Body of pancreas (tissue), 4 donors: ENCODE data around the gene ACVRL1. TPM values are rescaled to one million over a fixed set of nuclear protein-coding genes. Genes with fewer than 3 reads are reported as not detected.

Experiments used
- ATAC-seq: fragments of 150-250 bp; one replicate; pipeline ENCODE4 v1.9.1; 2016
- DNase-seq, 4 donors: peaks; one replicate each; pipeline ENCODE4 v3.0.0-alpha.2; 2019
- H3K27ac ChIP-seq, 4 donors: fragments of 200-600 bp; sonication (generic); 1 replicate in 3 of 4; 2 replicates in 1 of 4; pipeline versions ENCODE4 v1.5.1 to v1.6.1; 2016 to 2019; ENCODE audit warnings: mild to moderate bottlenecking in 1 of 4, mixed read lengths in 1 of 4, moderate library complexity in 1 of 4
- H3K27me3 ChIP-seq, 2 donors: fragments of 200-600 bp; sonication (generic); one replicate each; pipeline ENCODE4 v1.6.0; 2016; ENCODE audit warnings: mild to moderate bottlenecking in 1 of 2
- H3K36me3 ChIP-seq, 2 donors: fragments of 200-600 bp; sonication (generic); replicated peaks in 1 of 2; 2 replicates each; pipeline ENCODE4 v1.5.1; 2016; ENCODE audit warnings: low read depth in 2 of 2; ENCODE audit not compliant: insufficient read depth in 1 of 2
- H3K4me1 ChIP-seq: fragments of 200-600 bp; sonication (generic); one replicate; pipeline ENCODE4 v1.6.0; 2016
- H3K4me3 ChIP-seq, 2 donors: fragments of 200-600 bp; sonication (generic); 1 replicate in 1 of 2; 2 replicates in 1 of 2; pipeline ENCODE4 v1.5.1; 2016 to 2019
- H3K9me3 ChIP-seq, 3 donors: fragments of 200-600 bp; sonication (generic); 1 replicate in 2 of 3; 2 replicates in 1 of 3; pipeline ENCODE4 v1.5.1; 2016
- POLR2A ChIP-seq, 3 donors: fragments of 450-650 bp; IDR thresholded peaks; one replicate each; pipeline ENCODE4 v1.6.1; 2016; ENCODE audit warnings: antibody characterized with exemption in 3 of 3, mild to moderate bottlenecking in 2 of 3
- WGBS, 2 donors: methylation state at CpG; one replicate each; pipeline ENCODE4 v1.1.5; 2017; 5-methylcytosine and 5-hydroxymethylcytosine counted together
- intact Hi-C: fragments of 100-400 bp; cut with DNase I; formaldehyde crosslinking; loops from one replicate; pipeline ENCODE4 v1.15.1; 2023
- total RNA-seq, 2 donors: library from RNA; depleted of rRNA; stranded (reverse); fragments of >200 nt; gene quantifications; one replicate each; pipeline ENCODE4 v1.1.0, GENCODE V29; 2016
- TF ChIP-seq, protein P1 (sequence below), 7 experiments: fragments of 450-650 bp in 4 of 7; fragments of 200-600 bp in 3 of 7; sonication (generic) in 3 of 7; IDR thresholded peaks; one replicate each; pipeline ENCODE4 v1.5.1; 2016 to 2019; ENCODE audit warnings: antibody characterized with exemption in 7 of 7

Gene ACVRL1
- total RNA-seq, 2 donors from 2014 or later = 37.1 to 93.9 TPM

DNA sequence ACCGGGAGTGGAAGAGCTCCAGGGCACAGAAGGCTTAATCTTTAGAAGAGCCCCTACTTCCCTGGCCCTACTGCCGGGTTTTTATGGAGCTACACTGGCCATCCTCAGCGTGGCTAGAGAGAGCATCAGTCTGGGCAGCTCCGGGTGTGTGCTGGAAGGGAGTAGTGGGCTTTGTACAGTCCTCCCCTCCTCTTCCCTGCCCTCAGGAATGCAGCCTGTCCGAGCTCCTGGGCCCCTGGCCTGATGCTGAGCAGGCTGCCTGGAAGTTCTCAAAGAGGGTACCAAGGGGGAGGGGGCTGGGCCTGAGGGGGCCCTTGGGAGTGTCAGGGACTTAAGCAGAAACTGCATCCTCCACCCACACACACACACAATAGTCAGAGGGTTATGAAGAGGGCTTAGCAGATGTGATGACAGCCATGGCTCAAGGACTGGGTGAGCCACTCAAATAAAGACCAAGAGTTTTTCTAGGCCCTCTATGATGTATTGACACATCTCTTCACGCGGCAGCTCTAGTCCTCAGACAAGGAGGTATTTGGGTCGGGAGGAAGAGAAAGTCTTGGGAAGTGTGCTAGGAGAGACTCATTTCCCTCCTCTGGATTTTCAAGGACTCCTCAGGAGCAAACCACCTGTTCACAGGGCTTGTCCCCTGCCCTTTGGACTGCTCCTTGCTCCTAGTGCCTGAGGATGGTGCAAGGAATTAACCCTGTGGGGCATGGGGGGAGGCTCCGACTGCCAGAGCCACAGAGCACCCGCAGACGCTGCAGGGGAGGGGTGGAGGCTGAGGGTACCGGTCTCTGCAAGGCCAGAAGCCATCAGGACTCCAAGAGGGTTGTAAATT lies 42.3 kb upstream of the ACVRL1 start:
- intact Hi-C loops = no loop called here
- H3K27me3 ChIP-seq = peaks cover 0 to 17% of the 10 kb centered on the region in 2 donors
- TF ChIP-seq POLR2A (IDR thresholded peaks at IDR 0.05) = no peak
- TF ChIP-seq, protein P1, sequence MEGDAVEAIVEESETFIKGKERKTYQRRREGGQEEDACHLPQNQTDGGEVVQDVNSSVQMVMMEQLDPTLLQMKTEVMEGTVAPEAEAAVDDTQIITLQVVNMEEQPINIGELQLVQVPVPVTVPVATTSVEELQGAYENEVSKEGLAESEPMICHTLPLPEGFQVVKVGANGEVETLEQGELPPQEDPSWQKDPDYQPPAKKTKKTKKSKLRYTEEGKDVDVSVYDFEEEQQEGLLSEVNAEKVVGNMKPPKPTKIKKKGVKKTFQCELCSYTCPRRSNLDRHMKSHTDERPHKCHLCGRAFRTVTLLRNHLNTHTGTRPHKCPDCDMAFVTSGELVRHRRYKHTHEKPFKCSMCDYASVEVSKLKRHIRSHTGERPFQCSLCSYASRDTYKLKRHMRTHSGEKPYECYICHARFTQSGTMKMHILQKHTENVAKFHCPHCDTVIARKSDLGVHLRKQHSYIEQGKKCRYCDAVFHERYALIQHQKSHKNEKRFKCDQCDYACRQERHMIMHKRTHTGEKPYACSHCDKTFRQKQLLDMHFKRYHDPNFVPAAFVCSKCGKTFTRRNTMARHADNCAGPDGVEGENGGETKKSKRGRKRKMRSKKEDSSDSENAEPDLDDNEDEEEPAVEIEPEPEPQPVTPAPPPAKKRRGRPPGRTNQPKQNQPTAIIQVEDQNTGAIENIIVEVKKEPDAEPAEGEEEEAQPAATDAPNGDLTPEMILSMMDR (IDR thresholded peaks at IDR 0.05) = no peak
- H3K27ac ChIP-seq = no peak overlapping the region
- 74 to 76% methylated on average over 8 to 12 of the region's 12 CpGs for WGBS, 2 donors
- no peak overlapping the region for H3K4me3 ChIP-seq
- H3K4me1 ChIP-seq = peaks cover 20% of the 10 kb centered on the region
- no peaks in the 10 kb centered on the region for H3K9me3 ChIP-seq
- ATAC-seq (no peak), DNase-seq (no peak)
- no peaks in the 10 kb centered on the region for H3K36me3 ChIP-seq

GRCh38 chr12:51865757-51866270 lies 41.5 kb upstream of the ACVRL1 start:
- WGBS, 2 donors = 90% methylated on average over 7 of the region's 7 CpGs; no CpG with 5 or more reads in 1 of the 2 donors
- peaks cover 20% of the 10 kb centered on the region for H3K4me1 ChIP-seq
- no peak for DNase-seq
- H3K9me3 ChIP-seq = no peaks in the 10 kb centered on the region
- intact Hi-C loops = no loop called here
- no peak overlapping the region for H3K27ac ChIP-seq
- no peaks in the 10 kb centered on the region for H3K36me3 ChIP-seq
- ATAC-seq = no peak
- no peak for TF ChIP-seq POLR2A (IDR thresholded peaks at IDR 0.05)
- no peak overlapping the region for H3K4me3 ChIP-seq
- H3K27me3 ChIP-seq = peaks cover 0 to 17% of the 10 kb centered on the region in 2 donors

DNA sequence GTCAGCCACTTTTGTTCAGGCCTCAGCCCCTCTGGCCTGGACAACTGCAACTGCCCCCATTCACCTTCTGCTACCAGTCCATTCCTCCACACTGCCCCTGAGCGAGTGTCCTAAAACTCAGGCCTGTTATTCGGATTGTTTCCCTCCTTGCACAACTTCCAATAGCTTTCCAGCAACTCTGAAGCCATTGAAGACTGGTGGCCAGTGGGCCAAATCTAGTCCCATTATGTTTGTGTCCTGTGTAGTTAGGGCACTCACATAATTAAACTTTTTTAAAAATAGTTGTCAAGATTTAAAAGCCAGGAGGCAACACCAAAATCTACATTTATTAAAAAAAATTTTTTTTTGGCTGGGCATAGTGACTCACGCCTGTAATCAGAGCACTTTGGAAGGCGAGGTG lies 41.0 kb upstream of the ACVRL1 start:
- TF ChIP-seq POLR2A (IDR thresholded peaks at IDR 0.05) = no peak
- TF ChIP-seq, protein P1 (IDR thresholded peaks at IDR 0.05) = no peak
- Histone ChIP-seq H3K27ac (no peak overlapping the region), H3K36me3 (no peaks in the 10 kb centered on the region), H3K4me3 (no peak overlapping the region), H3K9me3 (no peaks in the 10 kb centered on the region), H3K4me1 (peaks cover 20% of the 10 kb centered on the region), H3K27me3 (peaks cover 0 to 17% of the 10 kb centered on the region in 2 donors)
- intact Hi-C loops = no loop called here
- WGBS, 2 donors = 87 to 88% methylated on average over 4 of the region's 4 CpGs
- no peak for DNase-seq
- no peak for ATAC-seq

DNA sequence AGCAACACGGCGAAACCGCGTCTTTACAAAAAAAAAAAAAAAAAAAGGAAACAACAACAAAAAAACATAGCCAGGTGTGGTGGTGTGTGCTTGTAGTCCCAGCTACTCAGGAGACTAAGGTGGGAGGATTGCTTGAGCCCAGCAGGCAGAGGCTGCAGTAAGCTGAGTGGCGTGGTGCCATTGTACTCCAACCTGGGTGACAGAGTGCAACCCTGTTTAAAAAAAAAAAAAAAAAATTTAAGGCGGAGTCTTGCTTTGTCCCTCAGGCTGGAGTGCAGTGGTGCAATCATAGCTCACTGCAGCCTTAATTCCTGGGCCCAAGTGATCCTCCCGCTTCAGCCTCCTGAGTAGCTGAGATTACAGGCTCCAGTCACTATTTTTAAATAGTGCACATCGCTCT lies 40.5 kb upstream of the ACVRL1 start:
- Histone ChIP-seq H3K27me3 (peaks cover 0 to 17% of the 10 kb centered on the region in 2 donors), H3K9me3 (no peaks in the 10 kb centered on the region), H3K27ac (no peak overlapping the region), H3K4me1 (peaks cover 20% of the 10 kb centered on the region), H3K36me3 (no peaks in the 10 kb centered on the region), H3K4me3 (no peak overlapping the region)
- WGBS, 2 donors = 89 to 96% methylated on average over 8 of the region's 8 CpGs
- intact Hi-C loops = no loop called here
- TF ChIP-seq, protein P1 (IDR thresholded peaks at IDR 0.05) = no peak
- TF ChIP-seq POLR2A (IDR thresholded peaks at IDR 0.05) = no peak
- DNase-seq (no peak), ATAC-seq (no peak)

DNA sequence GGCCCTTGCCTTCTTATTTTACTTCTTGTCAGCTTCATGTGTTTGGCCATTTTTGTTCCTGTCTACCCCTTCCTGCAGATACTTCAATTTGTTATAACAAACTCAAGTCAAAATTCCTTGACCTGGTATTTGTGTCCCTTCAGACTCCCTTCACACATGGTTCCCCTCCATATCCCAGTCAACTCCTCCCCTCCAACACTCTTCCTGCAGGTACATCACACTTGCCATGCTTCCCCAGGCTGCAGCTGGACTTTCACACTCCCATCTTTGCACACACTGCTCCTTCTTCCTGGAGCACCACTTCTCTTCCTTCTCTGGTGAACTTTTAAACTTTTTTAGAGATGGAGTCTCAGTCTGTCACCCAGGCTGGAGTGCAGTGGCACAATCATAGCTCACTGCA lies 39.9 kb upstream of the ACVRL1 start:
- H3K27me3 ChIP-seq = peaks cover 0 to 17% of the 10 kb centered on the region in 2 donors
- no peak for DNase-seq
- intact Hi-C loops = no loop called here
- H3K4me1 ChIP-seq = peaks cover 20% of the 10 kb centered on the region
- TF ChIP-seq, protein P1 (IDR thresholded peaks at IDR 0.05) = no peak
- no peak for TF ChIP-seq POLR2A (IDR thresholded peaks at IDR 0.05)
- ATAC-seq = no peak
- H3K27ac ChIP-seq = no peak overlapping the region
- no peak overlapping the region for H3K4me3 ChIP-seq
- no peaks in the 10 kb centered on the region for H3K9me3 ChIP-seq
- no peaks in the 10 kb centered on the region for H3K36me3 ChIP-seq
